SK-N-SH treated with all-trans-retinoic acid at 6 μM for 48 hours (cell line): Measurements from ENCODE around the gene ABCC2.
"Not testable (repeated sequence)": the region's sequence is repeated elsewhere in the genome, so short reads cannot be mapped to it uniquely, and the experiment has no call there.

Source experiments
- ARNTL ChIP-seq: fragments of 450-650 bp; formaldehyde crosslinking; IDR thresholded peaks from 2 replicates; pipeline ENCODE4 v1.5.0; 2020; ENCODE audit warnings: low read depth, mild to moderate bottlenecking, moderate library complexity, borderline replicate concordance
- CSDC2 ChIP-seq: fragments of 250-450 bp; sonication (Bioruptor Pico); IDR thresholded peaks from 2 replicates; pipeline ENCODE4 v1.5.0; 2020; ENCODE audit warnings: mild to moderate bottlenecking, moderate library complexity
- GLIS3 ChIP-seq: fragments of 250-450 bp; sonication (Bioruptor Pico); IDR thresholded peaks from 2 replicates; pipeline ENCODE4 v1.5.0; 2020; ENCODE audit warnings: mild to moderate bottlenecking, moderate library complexity
- RARB ChIP-seq: fragments of 250-450 bp; sonication (Bioruptor Pico); IDR thresholded peaks from 2 replicates; pipeline ENCODE4 v1.8.0; 2021; ENCODE audit warnings: mild to moderate bottlenecking, moderate library complexity
- TCF4 ChIP-seq: fragments of 250-450 bp; sonication (Bioruptor Pico); IDR thresholded peaks from 2 replicates; pipeline ENCODE4 v1.8.0; 2021; ENCODE audit warnings: mild to moderate bottlenecking, moderate library complexity, borderline replicate concordance
- ZC3H10 ChIP-seq: fragments of 250-450 bp; sonication (Bioruptor Pico); IDR thresholded peaks from 2 replicates; pipeline ENCODE4 v1.5.1; 2021; ENCODE audit warnings: mild to moderate bottlenecking, moderate library complexity
- ZNF565 ChIP-seq: fragments of 450-650 bp; formaldehyde crosslinking; conservative IDR thresholded peaks from 2 replicates; pipeline ENCODE4 v1.5.0; 2020; ENCODE audit warnings: low read depth, mild to moderate bottlenecking, moderate library complexity
- TF ChIP-seq, protein P1 (sequence below): fragments of 250-450 bp; sonication (Bioruptor Pico); IDR thresholded peaks from 2 replicates; pipeline ENCODE4 v1.8.0; 2020; ENCODE audit warnings: mild to moderate bottlenecking, moderate library complexity, borderline replicate concordance
- TF ChIP-seq, protein P2 (sequence below): fragments of 250-450 bp; sonication (Bioruptor Pico); IDR thresholded peaks from 2 replicates; pipeline ENCODE4 v1.5.0; 2020; ENCODE audit warnings: mild to moderate bottlenecking, moderate library complexity
- TF ChIP-seq, protein P3 (sequence below): fragments of 250-450 bp; sonication (Bioruptor Pico); IDR thresholded peaks from 2 replicates; pipeline ENCODE4 v1.5.1; 2020; ENCODE audit warnings: low read depth, mild to moderate bottlenecking, moderate library complexity
- TF ChIP-seq, protein P4 (sequence below): fragments of 250-450 bp; sonication (Bioruptor Pico); IDR thresholded peaks from 2 replicates; pipeline ENCODE4 v1.8.0; 2021; ENCODE audit warnings: low read depth, mild to moderate bottlenecking, moderate library complexity, borderline replicate concordance

DNA sequence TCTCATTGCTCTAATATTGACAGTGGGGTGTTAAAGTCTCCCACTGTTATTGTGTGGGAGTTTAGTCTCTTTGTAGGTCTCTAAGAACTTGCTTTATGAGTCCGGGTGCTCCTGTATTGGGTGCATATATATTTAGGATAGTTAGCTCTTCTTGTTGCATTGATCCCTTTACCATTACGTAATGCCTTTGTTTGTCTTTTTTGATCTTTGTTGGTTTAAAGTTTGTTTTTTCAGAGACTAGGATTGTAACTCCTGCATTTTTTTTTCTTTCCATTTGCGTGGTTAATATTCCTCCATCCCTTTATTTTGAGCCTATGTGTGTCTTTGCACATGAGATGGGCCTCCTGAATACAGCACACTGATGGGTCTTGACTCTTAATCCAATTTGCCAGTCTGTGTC, 84.8 kb downstream of the ABCC2 start:
- TF ChIP-seq, protein P1, sequence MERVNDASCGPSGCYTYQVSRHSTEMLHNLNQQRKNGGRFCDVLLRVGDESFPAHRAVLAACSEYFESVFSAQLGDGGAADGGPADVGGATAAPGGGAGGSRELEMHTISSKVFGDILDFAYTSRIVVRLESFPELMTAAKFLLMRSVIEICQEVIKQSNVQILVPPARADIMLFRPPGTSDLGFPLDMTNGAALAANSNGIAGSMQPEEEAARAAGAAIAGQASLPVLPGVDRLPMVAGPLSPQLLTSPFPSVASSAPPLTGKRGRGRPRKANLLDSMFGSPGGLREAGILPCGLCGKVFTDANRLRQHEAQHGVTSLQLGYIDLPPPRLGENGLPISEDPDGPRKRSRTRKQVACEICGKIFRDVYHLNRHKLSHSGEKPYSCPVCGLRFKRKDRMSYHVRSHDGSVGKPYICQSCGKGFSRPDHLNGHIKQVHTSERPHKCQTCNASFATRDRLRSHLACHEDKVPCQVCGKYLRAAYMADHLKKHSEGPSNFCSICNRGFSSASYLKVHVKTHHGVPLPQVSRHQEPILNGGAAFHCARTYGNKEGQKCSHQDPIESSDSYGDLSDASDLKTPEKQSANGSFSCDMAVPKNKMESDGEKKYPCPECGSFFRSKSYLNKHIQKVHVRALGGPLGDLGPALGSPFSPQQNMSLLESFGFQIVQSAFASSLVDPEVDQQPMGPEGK, result not testable (repeated sequence)
- TF ChIP-seq RARB; TCF4 (CRISPR knock-in tag); ZC3H10 (CRISPR knock-in tag); CSDC2 (CRISPR knock-in tag); ARNTL (CRISPR knock-in tag); ZNF565 (CRISPR knock-in tag); GLIS3 (CRISPR knock-in tag): not testable (repeated sequence)
- TF ChIP-seq, protein P2, sequence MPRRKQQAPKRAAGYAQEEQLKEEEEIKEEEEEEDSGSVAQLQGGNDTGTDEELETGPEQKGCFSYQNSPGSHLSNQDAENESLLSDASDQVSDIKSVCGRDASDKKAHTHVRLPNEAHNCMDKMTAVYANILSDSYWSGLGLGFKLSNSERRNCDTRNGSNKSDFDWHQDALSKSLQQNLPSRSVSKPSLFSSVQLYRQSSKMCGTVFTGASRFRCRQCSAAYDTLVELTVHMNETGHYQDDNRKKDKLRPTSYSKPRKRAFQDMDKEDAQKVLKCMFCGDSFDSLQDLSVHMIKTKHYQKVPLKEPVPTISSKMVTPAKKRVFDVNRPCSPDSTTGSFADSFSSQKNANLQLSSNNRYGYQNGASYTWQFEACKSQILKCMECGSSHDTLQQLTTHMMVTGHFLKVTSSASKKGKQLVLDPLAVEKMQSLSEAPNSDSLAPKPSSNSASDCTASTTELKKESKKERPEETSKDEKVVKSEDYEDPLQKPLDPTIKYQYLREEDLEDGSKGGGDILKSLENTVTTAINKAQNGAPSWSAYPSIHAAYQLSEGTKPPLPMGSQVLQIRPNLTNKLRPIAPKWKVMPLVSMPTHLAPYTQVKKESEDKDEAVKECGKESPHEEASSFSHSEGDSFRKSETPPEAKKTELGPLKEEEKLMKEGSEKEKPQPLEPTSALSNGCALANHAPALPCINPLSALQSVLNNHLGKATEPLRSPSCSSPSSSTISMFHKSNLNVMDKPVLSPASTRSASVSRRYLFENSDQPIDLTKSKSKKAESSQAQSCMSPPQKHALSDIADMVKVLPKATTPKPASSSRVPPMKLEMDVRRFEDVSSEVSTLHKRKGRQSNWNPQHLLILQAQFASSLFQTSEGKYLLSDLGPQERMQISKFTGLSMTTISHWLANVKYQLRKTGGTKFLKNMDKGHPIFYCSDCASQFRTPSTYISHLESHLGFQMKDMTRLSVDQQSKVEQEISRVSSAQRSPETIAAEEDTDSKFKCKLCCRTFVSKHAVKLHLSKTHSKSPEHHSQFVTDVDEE (CRISPR knock-in tag), result not testable (repeated sequence)
- TF ChIP-seq, protein P3, sequence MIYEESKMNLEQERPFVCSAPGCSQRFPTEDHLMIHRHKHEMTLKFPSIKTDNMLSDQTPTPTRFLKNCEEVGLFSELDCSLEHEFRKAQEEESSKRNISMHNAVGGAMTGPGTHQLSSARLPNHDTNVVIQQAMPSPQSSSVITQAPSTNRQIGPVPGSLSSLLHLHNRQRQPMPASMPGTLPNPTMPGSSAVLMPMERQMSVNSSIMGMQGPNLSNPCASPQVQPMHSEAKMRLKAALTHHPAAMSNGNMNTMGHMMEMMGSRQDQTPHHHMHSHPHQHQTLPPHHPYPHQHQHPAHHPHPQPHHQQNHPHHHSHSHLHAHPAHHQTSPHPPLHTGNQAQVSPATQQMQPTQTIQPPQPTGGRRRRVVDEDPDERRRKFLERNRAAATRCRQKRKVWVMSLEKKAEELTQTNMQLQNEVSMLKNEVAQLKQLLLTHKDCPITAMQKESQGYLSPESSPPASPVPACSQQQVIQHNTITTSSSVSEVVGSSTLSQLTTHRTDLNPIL (CRISPR knock-in tag), result not testable (repeated sequence)
- TF ChIP-seq, protein P4, sequence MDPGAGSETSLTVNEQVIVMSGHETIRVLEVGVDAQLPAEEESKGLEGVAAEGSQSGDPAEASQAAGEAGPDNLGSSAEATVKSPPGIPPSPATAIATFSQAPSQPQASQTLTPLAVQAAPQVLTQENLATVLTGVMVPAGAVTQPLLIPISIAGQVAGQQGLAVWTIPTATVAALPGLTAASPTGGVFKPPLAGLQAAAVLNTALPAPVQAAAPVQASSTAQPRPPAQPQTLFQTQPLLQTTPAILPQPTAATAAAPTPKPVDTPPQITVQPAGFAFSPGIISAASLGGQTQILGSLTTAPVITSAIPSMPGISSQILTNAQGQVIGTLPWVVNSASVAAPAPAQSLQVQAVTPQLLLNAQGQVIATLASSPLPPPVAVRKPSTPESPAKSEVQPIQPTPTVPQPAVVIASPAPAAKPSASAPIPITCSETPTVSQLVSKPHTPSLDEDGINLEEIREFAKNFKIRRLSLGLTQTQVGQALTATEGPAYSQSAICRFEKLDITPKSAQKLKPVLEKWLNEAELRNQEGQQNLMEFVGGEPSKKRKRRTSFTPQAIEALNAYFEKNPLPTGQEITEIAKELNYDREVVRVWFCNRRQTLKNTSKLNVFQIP (CRISPR knock-in tag), result not testable (repeated sequence)
